Loucy (cell line): ENCODE measurements around the gene TSEN2.
"Not testable (repeated sequence)": the region's sequence is repeated elsewhere in the genome, so short reads cannot be mapped to it uniquely, and the experiment has no call there.

Experiments used
- H2AFZ ChIP-seq: fragments of 200-600 bp; sonication (generic); 2 replicates; pipeline ENCODE4 v1.6.0; 2016; ENCODE audit warnings: antibody characterized with exemption, mild to moderate bottlenecking, low read length, moderate library complexity
- H3F3A ChIP-seq: fragments of 200-600 bp; 2 replicates; pipeline ENCODE4 v1.6.0; 2016; ENCODE audit warnings: antibody characterized with exemption, low read depth, mild to moderate bottlenecking
- H3K27me3 ChIP-seq: fragments of 200-600 bp; sonication (generic); 2 replicates; pipeline ENCODE4 v1.6.1; 2014; ENCODE audit warnings: low read length, mild to moderate bottlenecking; ENCODE audit not compliant: insufficient read depth, poor library complexity, severe bottlenecking
- H3K36me3 ChIP-seq: fragments of 200-600 bp; sonication (generic); 2 replicates; pipeline ENCODE4 v1.6.1; 2016; ENCODE audit warnings: low read length; ENCODE audit not compliant: insufficient read depth
- H3K4me1 ChIP-seq: fragments of 200-600 bp; sonication (generic); 2 replicates; pipeline ENCODE4 v1.5.1; 2014; ENCODE audit warnings: low read length, mild to moderate bottlenecking; ENCODE audit not compliant: insufficient read depth, poor library complexity, severe bottlenecking
- H3K4me2 ChIP-seq: fragments of 200-600 bp; sonication (generic); 2 replicates; pipeline ENCODE4 v1.6.0; 2014; ENCODE audit warnings: antibody characterized with exemption, low read length, low read depth, mild to moderate bottlenecking; ENCODE audit not compliant: poor library complexity, severe bottlenecking
- H3K4me3 ChIP-seq: fragments of 200-600 bp; sonication (generic); 2 replicates; pipeline ENCODE4 v1.5.1; 2014; ENCODE audit warnings: low read length, mild to moderate bottlenecking, mixed read lengths; ENCODE audit not compliant: poor library complexity, severe bottlenecking
- H3K79me2 ChIP-seq: fragments of 200-600 bp; sonication (generic); 2 replicates; pipeline ENCODE4 v1.6.1; 2014; ENCODE audit warnings: low read length; ENCODE audit not compliant: insufficient read depth
- H3K9ac ChIP-seq: fragments of 200-600 bp; sonication (generic); 2 replicates; pipeline ENCODE4 v1.6.0; 2014; ENCODE audit warnings: mild to moderate bottlenecking, low read depth, low read length, moderate library complexity; ENCODE audit not compliant: poor library complexity, severe bottlenecking
- H3K9me2 ChIP-seq: fragments of 200-600 bp; sonication (generic); replicated peaks from 2 replicates; pipeline ENCODE4 v1.6.1; 2016; ENCODE audit warnings: low read depth, low read length, mixed read lengths
- H3K9me3 ChIP-seq: fragments of 200-600 bp; sonication (generic); 2 replicates; pipeline ENCODE4 v1.6.1; 2014; ENCODE audit warnings: mild to moderate bottlenecking, antibody characterized with exemption, low read length, low read depth; ENCODE audit not compliant: insufficient read depth
- H4K20me1 ChIP-seq: fragments of 200-600 bp; sonication (generic); 2 replicates; pipeline ENCODE4 v1.6.0; 2014; ENCODE audit warnings: antibody characterized with exemption, low read length, mild to moderate bottlenecking; ENCODE audit not compliant: insufficient read depth, poor library complexity, severe bottlenecking
- CTCF ChIP-seq: fragments of 200-600 bp; sonication (generic); conservative IDR thresholded peaks from 2 replicates; pipeline ENCODE4 v1.5.1; 2014; ENCODE audit warnings: mild to moderate bottlenecking, antibody characterized with exemption, low read length
- EZH2phosphoT487 ChIP-seq: fragments of 200-600 bp; IDR thresholded peaks from 2 replicates; pipeline ENCODE4 v1.6.1; 2018; ENCODE audit warnings: antibody characterized with exemption, mild to moderate bottlenecking, moderate library complexity, borderline replicate concordance

Gene TSEN2

GRCh38 chr3:12476238-12476897 lies 7.9 kb upstream of the TSEN2 start:
- no peak overlapping the region for H3K9ac ChIP-seq
- H3K79me2 ChIP-seq = no peaks in the 10 kb centered on the region
- no peaks in the 10 kb centered on the region for H3K9me3 ChIP-seq
- no peaks in the 10 kb centered on the region for H4K20me1 ChIP-seq
- H3K27me3 ChIP-seq = no peaks in the 10 kb centered on the region
- H3K36me3 ChIP-seq = no peaks in the 10 kb centered on the region
- 0 out of 2 replicates have a peak overlapping the region, but pooled peaks have one; percentile 1 for H2AFZ ChIP-seq
- H3F3A ChIP-seq = no peaks in the 10 kb centered on the region
- no peaks in the 10 kb centered on the region for H3K9me2 ChIP-seq
- no peak overlapping the region for H3K4me3 ChIP-seq
- TF ChIP-seq EZH2phosphoT487 (no peak), CTCF (no peak)
- peaks cover 5% of the 10 kb centered on the region for H3K4me1 ChIP-seq
- H3K4me2 ChIP-seq = no peak overlapping the region

- no peak overlapping the region for H3K9ac ChIP-seq
- H3K79me2 ChIP-seq = no peaks in the 10 kb centered on the region
- H3K9me2 ChIP-seq = no peaks in the 10 kb centered on the region
- TF ChIP-seq CTCF = no peak
- TF ChIP-seq EZH2phosphoT487 = no peak
- H3F3A ChIP-seq = no peaks in the 10 kb centered on the region
- no peak overlapping the region for H2AFZ ChIP-seq
- H4K20me1 ChIP-seq = no peaks in the 10 kb centered on the region
- no peaks in the 10 kb centered on the region for H3K4me1 ChIP-seq
- H3K4me3 ChIP-seq = no peak overlapping the region
- no peaks in the 10 kb centered on the region for H3K9me3 ChIP-seq
- H3K36me3 ChIP-seq = no peaks in the 10 kb centered on the region
- no peak overlapping the region for H3K4me2 ChIP-seq
- H3K27me3 ChIP-seq = no peaks in the 10 kb centered on the region
Observed at GRCh38 chr3:12477256-12477655, 7.0 kb upstream of the TSEN2 start.

GRCh38 chr3:12478326-12478725 lies 6.0 kb upstream of the TSEN2 start:
- no peaks in the 10 kb centered on the region for H3K79me2 ChIP-seq
- H3K9me2 ChIP-seq = no peaks in the 10 kb centered on the region
- no peaks in the 10 kb centered on the region for H3F3A ChIP-seq
- no peak overlapping the region for H2AFZ ChIP-seq
- H3K4me1 ChIP-seq = peaks cover 8% of the 10 kb centered on the region
- no peaks in the 10 kb centered on the region for H3K36me3 ChIP-seq
- H3K4me3 ChIP-seq = no peak overlapping the region
- no peak overlapping the region for H3K4me2 ChIP-seq
- H3K27me3 ChIP-seq = no peaks in the 10 kb centered on the region
- TF ChIP-seq EZH2phosphoT487 = no peak
- no peak for TF ChIP-seq CTCF
- no peaks in the 10 kb centered on the region for H4K20me1 ChIP-seq
- H3K9me3 ChIP-seq = no peaks in the 10 kb centered on the region
- no peak overlapping the region for H3K9ac ChIP-seq

- not testable (repeated sequence) for H3K9me2 ChIP-seq, H3K79me2 ChIP-seq, H3K27me3 ChIP-seq, H3K4me3 ChIP-seq, H3K9me3 ChIP-seq, H3K9ac ChIP-seq, H4K20me1 ChIP-seq, H3F3A ChIP-seq, H3K36me3 ChIP-seq, H3K4me2 ChIP-seq
- Histone ChIP-seq H2AFZ (peak overlapping the region; percentile 79; the same call in 1 of the 2 replicates), H3K4me1 (peaks cover 13% of the 10 kb centered on the region)
Observed at GRCh38 chr3:12479198-12479597, 5.1 kb upstream of the TSEN2 start.
